ENCODE data around the gene CSTF1. TPM values are rescaled to one million over a fixed set of nuclear protein-coding genes. Genes with fewer than 3 reads are reported as not detected.

Gene CSTF1
- total RNA-seq, 1 donor from 2014 or later: 32.6 TPM

Other genes starting within 250 kb of the CSTF1 start
- not detected for gene MC3R, start 143.9 kb upstream of the CSTF1 start, total RNA-seq
- gene FAM210B, start 33.7 kb upstream of the CSTF1 start, total RNA-seq: 22.6 TPM
- 4.8 TPM for gene AURKA, start 430 bp upstream of the CSTF1 start, total RNA-seq
- gene CASS4, start 19.6 kb downstream of the CSTF1 start, total RNA-seq: 0.16 TPM
- 51.3 TPM for gene RTF2, start 76.0 kb downstream of the CSTF1 start, total RNA-seq
- gene FAM209A, start 132.1 kb downstream of the CSTF1 start, total RNA-seq: not detected
- not detected for gene FAM209B, start 140.6 kb downstream of the CSTF1 start, total RNA-seq
- 5.9 TPM for gene TFAP2C, start 236.7 kb downstream of the CSTF1 start, total RNA-seq

Measured in occipital lobe (tissue), 1 donor.